ENCODE data around the gene MCIDAS.

Gene MCIDAS

GRCh38 chr5:55226934-55227663 lies at the start of gene MCIDAS:
Gene MCIDAS (minus strand): TSS chr5:55227315. CDS start chr5:55227138, 177 bp downstream.
- peak; percentile 68 to 85 for DNase-seq

DNA sequence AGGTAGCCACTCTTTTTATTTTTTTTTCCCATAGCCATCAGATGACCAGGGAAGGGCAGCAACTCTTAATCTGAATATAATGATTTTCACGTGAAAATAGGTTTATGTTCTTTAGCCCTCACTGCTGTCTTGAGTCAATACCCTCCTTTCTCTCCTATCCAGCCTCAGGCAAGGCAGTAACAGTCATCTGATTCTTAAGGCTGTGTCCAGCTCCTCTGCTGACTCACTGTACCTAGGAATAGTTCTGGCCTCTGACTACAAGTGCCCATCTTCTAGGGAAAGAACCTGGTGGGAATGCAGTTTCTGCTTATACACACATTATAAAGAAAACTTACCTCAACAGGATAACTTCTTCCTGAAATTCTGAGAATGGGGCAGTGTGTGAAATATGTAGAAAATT lies 49.7 kb upstream of the MCIDAS start:
- no peak for DNase-seq

- DNase-seq, result no peak
Observed at GRCh38 chr5:55258339-55258738, 31.2 kb upstream of the MCIDAS start.

DNA sequence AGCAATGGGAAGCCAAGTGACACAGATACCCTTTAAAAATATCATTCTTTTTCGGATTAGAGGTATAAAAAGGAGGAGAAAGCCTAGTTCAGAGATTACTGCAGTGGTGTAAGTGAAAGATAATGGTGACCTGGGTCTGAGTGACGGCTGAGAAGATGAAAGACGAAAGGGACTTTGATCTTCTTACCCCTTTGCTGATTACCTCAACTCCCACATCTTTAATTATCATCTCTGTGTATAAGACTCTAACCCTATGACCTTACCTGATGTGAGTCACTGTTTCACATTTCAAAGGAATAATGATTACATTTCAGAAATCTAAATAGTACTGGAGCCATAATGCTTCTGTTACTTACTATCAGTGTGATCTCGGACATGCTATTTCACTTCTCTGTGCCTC lies 27.7 kb upstream of the MCIDAS start:
- no peak for DNase-seq

DNA sequence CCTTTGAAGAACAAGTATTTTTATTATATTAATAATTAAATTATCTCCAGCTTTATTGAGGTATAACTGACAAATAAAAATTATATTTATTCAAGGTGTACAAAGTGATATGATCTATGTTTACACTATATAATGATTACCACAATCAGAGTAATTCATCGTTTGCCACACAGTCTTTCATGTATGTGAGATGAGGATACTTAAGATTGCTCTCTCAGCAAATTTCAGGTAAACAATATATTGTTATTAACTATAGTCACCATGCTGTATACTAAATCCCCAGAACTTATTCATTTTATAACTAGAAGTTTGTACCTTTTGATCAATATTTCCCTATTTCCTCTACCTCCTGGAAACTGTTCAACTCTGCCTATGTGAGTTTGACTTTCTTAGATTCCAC lies 22.9 kb upstream of the MCIDAS start:
- no peak for DNase-seq

GRCh38 chr5:55241746-55242145 lies 14.6 kb upstream of the MCIDAS start:
- DNase-seq, result no peak

GRCh38 chr5:55236800-55237199 lies 9.7 kb upstream of the MCIDAS start:
- no peak for DNase-seq

- no peak for DNase-seq
Observed at GRCh38 chr5:55234121-55234700, 7.1 kb upstream of the MCIDAS start.

GRCh38 chr5:55232985-55233928 lies 6.1 kb upstream of the MCIDAS start, which contains the start of gene CCNO:
Gene CCNO (minus strand): TSS chr5:55233608. CDS start chr5:55233523, 85 bp downstream.
- peak; percentile 78 to 83 for DNase-seq

GRCh38 chr5:55232271-55232984 lies 5.3 kb upstream of the MCIDAS start:
- peak in 1 of 2 experiments; percentile 62 for DNase-seq

DNA sequence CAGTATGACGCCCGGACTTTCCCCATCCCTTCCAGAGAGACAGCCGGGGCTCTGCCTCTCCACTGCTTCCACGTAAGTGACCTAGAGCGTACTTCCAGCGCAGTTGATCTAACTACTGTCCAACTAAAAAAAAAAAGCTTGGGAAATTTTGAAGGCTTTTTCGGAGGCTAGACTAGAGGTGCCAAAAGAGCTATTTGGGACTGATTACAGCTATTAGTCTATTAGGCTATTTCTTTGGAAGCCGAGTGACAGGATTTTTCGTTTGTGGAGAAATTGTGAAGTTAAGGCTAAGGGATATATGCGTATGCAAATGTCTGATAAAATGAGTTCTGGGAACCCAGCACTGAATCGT lies 4.8 kb upstream of the MCIDAS start:
- no peak for DNase-seq

- DNase-seq, result no peak
Observed at GRCh38 chr5:55231029-55231918, 4.2 kb upstream of the MCIDAS start.

DNA sequence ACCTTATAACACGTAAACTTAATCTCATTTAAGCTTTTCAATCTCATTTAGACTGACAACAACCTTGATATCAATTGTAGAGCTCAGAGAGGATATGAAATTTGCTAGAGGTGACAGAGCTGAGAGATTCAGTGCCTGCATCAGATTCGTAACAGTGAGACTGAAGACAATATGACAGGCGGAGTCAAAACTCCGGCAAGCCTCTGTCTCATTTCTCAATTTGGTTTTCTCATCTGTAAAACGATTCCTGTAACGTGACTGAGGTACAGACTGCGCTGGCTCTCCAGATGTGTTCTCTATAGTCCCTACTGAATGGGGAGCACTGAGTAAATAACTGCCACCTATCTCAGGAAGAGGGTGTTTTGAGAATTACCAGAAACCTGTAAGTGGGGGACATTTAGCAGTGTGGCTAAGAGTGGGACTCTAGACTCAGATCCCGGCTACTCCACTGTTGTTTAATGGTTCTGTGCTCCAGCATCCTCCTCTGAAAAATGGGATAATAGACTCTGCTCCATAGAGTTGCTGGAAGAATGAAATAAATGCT lies 3.0 kb upstream of the MCIDAS start:
- DNase-seq, result no peak

GRCh38 chr5:55227664-55228430 lies 732 bp upstream of the MCIDAS start:
- DNase-seq, result no peak

DNA sequence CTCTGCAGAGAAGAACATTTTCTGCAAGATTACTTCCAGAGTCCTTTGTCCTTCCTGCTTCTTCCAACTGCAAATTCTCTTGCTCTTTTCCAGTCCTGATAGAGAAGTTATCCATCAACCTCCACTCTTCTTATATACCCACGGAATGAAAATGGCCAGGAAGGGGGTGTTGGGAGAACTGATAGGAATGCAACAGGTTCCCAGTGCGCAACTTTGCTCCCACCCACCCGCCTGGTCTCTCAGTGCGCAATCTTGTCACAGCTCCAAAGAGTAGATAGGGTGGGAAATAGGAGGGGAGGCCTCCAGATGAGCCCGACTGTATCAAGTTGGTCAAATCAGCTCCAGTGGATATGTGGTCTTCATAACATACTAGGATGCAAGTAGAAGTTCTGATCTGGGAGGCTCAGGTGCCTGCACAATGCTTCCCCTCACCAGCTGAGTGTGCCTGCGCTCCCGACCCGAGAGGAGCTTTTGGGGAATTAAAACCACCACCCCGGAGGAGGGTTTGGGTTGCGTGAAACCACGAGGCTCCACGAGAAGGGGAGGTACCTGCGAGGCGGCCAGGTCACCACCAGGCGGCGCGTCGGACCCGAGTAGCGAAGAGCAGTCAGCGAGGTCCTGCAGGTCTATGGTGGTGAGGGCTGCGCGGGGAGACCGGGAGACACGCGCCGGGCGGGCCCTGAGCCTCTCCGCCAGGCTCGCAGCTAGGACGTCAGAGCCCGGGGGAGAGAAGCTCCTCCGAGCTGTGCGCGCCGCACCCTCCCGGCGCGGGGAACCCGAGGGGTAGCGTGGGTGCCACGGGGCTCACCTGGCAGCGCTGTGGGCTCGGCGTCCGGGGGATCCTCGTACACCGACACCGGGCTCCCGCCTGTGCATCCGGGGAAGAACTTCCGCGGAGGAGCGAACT lies 835 bp downstream of the MCIDAS start:
- DNase-seq, result peak; percentile 56 to 84

DNA sequence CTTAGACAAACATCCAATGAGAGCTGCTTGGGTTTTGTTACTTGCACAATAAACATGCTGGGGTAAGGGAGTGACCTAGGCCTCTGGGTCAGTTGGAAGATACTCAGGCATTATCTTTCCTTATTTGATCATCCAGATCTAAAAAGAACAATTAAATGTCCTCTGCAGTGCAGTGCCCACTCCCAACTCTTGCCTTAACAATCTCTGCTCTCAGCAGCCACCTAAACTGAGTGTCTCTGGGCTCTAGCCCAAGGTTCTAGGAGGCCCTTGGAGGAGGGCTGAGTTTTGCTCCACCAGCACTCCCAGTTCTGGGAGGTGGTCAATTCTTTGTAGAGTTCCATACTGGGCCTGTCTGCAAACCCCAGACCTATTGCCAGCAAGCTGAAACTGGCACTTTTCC lies 1.8 kb downstream of the MCIDAS start:
- DNase-seq, result no peak

GRCh38 chr5:55223812-55224240 lies 3.3 kb downstream of the MCIDAS start:
- DNase-seq, result no peak

- no peak for DNase-seq
Observed at GRCh38 chr5:55222985-55223811, 3.9 kb downstream of the MCIDAS start.

Data from SW 1271 (cell line).